Left kidney (tissue), 2 donors: ENCODE results near the gene LTBP1. TPM values are rescaled to one million over a fixed set of nuclear protein-coding genes. Genes with fewer than 3 reads are reported as not detected.
"Not testable (repeated sequence)": the region's sequence is repeated elsewhere in the genome, so short reads cannot be mapped to it uniquely, and the experiment has no call there.

Experiments used
- DNase-seq: peaks from one replicate; pipeline ENCODE4 v3.0.0-alpha.2; 2013
- polyA plus RNA-seq: library from polyadenylated mRNA; unstranded; fragments of 120-200 nt; gene quantifications from one replicate; pipeline ENCODE4 v1.2.1, GENCODE V29; 2013; ENCODE audit not compliant: insufficient read length

Gene LTBP1
- polyA plus RNA-seq, 1 donor = 85.2 TPM

- DNase-seq = no peak
These were observed 437.3 kb downstream of the LTBP1 start for GRCh38 chr2:33383855-33384598.

GRCh38 chr2:33384599-33384961 lies 437.8 kb downstream of the LTBP1 start:
- DNase-seq = no peak

GRCh38 chr2:33388996-33389395 lies 442.2 kb downstream of the LTBP1 start:
- no peak for DNase-seq

- not testable (repeated sequence) for DNase-seq
These were observed 442.9 kb downstream of the LTBP1 start for GRCh38 chr2:33389695-33390094.

- DNase-seq = no peak
These were observed 444.9 kb downstream of the LTBP1 start for GRCh38 chr2:33391529-33392255.

- DNase-seq = no peak
These were observed 445.6 kb downstream of the LTBP1 start for GRCh38 chr2:33392366-33392765.

GRCh38 chr2:33395034-33395433 lies 448.3 kb downstream of the LTBP1 start:
- no peak for DNase-seq

- no peak for DNase-seq
These were observed 449.0 kb downstream of the LTBP1 start for GRCh38 chr2:33395655-33396249.

GRCh38 chr2:33404321-33404720 lies 457.6 kb downstream of the LTBP1 start:
- no peak for DNase-seq

- DNase-seq = no peak
These were observed 459.9 kb downstream of the LTBP1 start for GRCh38 chr2:33406622-33407021.

- no peak for DNase-seq
These were observed 461.4 kb downstream of the LTBP1 start for GRCh38 chr2:33408109-33408508.

- no peak for DNase-seq
These were observed 462.7 kb downstream of the LTBP1 start for GRCh38 chr2:33409417-33409955.

GRCh38 chr2:33411765-33412164 lies 465.0 kb downstream of the LTBP1 start:
- DNase-seq = no peak

GRCh38 chr2:33412920-33413319 lies 466.2 kb downstream of the LTBP1 start:
- DNase-seq = no peak

GRCh38 chr2:33419581-33420200 lies 472.9 kb downstream of the LTBP1 start:
- no peak for DNase-seq

GRCh38 chr2:33420726-33421125 lies 474.0 kb downstream of the LTBP1 start:
- DNase-seq = no peak

GRCh38 chr2:33421820-33422219 lies 475.1 kb downstream of the LTBP1 start:
- DNase-seq = no peak

- no peak for DNase-seq
These were observed 478.4 kb downstream of the LTBP1 start for GRCh38 chr2:33425161-33425560.

GRCh38 chr2:33425586-33426031 lies 478.9 kb downstream of the LTBP1 start:
- DNase-seq = no peak

- no peak for DNase-seq
These were observed 480.0 kb downstream of the LTBP1 start for GRCh38 chr2:33426666-33427231.

- DNase-seq = peak; percentile 51
These were observed 483.3 kb downstream of the LTBP1 start for GRCh38 chr2:33430077-33430476.

GRCh38 chr2:33430856-33431255 lies 484.1 kb downstream of the LTBP1 start:
- no peak for DNase-seq
